ENCODE measurements around the gene DCC. TPM values are rescaled to one million over a fixed set of nuclear protein-coding genes. Genes with fewer than 3 reads are reported as not detected.

Gene DCC
- total and polyA plus RNA-seq, 2 of the 8 experiments (the other 6 are each of a cell fraction or from before 2014, with no cell fraction given), result 0.14 to 1.4 TPM

- TF ChIP-seq CHD7 (IDR thresholded peaks at IDR 0.05; ENCODE audit: insufficient replicate concordance, low read length) (no peak), TEAD4 (IDR thresholded peaks at IDR 0.05; ENCODE audit: low read depth, low read length) (no peak), E2F6 (IDR thresholded peaks at IDR 0.05) (no peak), TBP (IDR thresholded peaks at IDR 0.05; ENCODE audit: low read depth, low read length) (no peak), EGR1 (IDR thresholded peaks at IDR 0.05; ENCODE audit: borderline replicate concordance, low read depth, low read length) (no peak), CBX5 (IDR thresholded peaks at IDR 0.05; ENCODE audit: low read depth, low read length) (no peak), BACH1 (IDR thresholded peaks at IDR 0.05; ENCODE audit: low read length) (no peak), CREB1 (IDR thresholded peaks at IDR 0.05) (no peak), RAD21 (IDR thresholded peaks at IDR 0.05 in 1 of 2, conservative IDR thresholded peaks at IDR 0.05 in 1 of 2; ENCODE audit: low read depth in 2 of 2, low read length in 2 of 2) (no peak), TCF12 (IDR thresholded peaks at IDR 0.05; ENCODE audit: low read depth, low read length) (no peak), SP4 (IDR thresholded peaks at IDR 0.05; ENCODE audit: low read length) (no peak), CBX8 (IDR thresholded peaks at IDR 0.05; ENCODE audit: borderline replicate concordance, low read depth, low read length) (no peak), CHD2 (IDR thresholded peaks at IDR 0.05; ENCODE audit: low read length) (no peak)
Observed at GRCh38 chr18:53025247-53025646, 685.2 kb downstream of the DCC start (continued).

Data from H1 (cell line).